H1 (cell line): ENCODE measurements around the gene IFIT2.

Experiments
- EP300 ChIP-seq, 2 experiments: IDR thresholded peaks; 1 replicate in 1 of 2; 2 replicates in 1 of 2; pipeline ENCODE4 v1.6.1; 2011 to 2012; ENCODE audit warnings: low read depth in 2 of 2, low read length in 2 of 2, mild to moderate bottlenecking in 2 of 2, borderline replicate concordance in 1 of 2, inconsistent platforms in 1 of 2, moderate library complexity in 1 of 2
- JUN ChIP-seq: IDR thresholded peaks from 2 replicates; pipeline ENCODE4 v1.6.1; 2011; ENCODE audit warnings: low read depth, mild to moderate bottlenecking, improper control_type of control experiment, low read length
- KDM1A ChIP-seq: fragments of 200-600, 300-600 bp; sonication (generic); IDR thresholded peaks from 2 replicates; pipeline ENCODE4 v1.7.1; 2016; ENCODE audit warnings: mild to moderate bottlenecking, low read length, borderline replicate concordance
- RFX5 ChIP-seq: IDR thresholded peaks from 2 replicates; pipeline ENCODE4 v1.6.1; 2011; ENCODE audit warnings: low read depth, low read length, improper control_type of control experiment, borderline replicate concordance
- TF ChIP-seq, protein P1 (sequence below), 3 experiments: IDR thresholded peaks; 1 replicate in 2 of 3; 2 replicates in 1 of 3; pipeline versions ENCODE4 v1.5.1 to v1.6.1; 2011; ENCODE audit warnings: low read length in 3 of 3, mild to moderate bottlenecking in 3 of 3, inconsistent platforms in 2 of 3, low read depth in 1 of 3, moderate library complexity in 1 of 3; ENCODE audit not compliant: insufficient read depth in 1 of 3; ENCODE audit errors: control extremely low read depth in 1 of 3

GRCh38 chr10:89344156-89344555, 42.3 kb downstream of the IFIT2 start:
- no peak for TF ChIP-seq KDM1A
- no peak for TF ChIP-seq EP300 (IDR thresholded peaks at IDR 0.05; ENCODE audit: borderline replicate concordance in 1 of 2, low read depth in 2 of 2, low read length in 2 of 2)
- TF ChIP-seq, protein P1, sequence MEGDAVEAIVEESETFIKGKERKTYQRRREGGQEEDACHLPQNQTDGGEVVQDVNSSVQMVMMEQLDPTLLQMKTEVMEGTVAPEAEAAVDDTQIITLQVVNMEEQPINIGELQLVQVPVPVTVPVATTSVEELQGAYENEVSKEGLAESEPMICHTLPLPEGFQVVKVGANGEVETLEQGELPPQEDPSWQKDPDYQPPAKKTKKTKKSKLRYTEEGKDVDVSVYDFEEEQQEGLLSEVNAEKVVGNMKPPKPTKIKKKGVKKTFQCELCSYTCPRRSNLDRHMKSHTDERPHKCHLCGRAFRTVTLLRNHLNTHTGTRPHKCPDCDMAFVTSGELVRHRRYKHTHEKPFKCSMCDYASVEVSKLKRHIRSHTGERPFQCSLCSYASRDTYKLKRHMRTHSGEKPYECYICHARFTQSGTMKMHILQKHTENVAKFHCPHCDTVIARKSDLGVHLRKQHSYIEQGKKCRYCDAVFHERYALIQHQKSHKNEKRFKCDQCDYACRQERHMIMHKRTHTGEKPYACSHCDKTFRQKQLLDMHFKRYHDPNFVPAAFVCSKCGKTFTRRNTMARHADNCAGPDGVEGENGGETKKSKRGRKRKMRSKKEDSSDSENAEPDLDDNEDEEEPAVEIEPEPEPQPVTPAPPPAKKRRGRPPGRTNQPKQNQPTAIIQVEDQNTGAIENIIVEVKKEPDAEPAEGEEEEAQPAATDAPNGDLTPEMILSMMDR (IDR thresholded peaks at IDR 0.05; ENCODE audit: control extremely low read depth in 1 of 3, insufficient read depth in 1 of 3, low read depth in 1 of 3, low read length in 3 of 3), result no peak
- TF ChIP-seq RFX5, result no peak
- no peak for TF ChIP-seq JUN
